B cell (primary cell): Measurements from ENCODE around the gene HMGCS1. TPM values are rescaled to one million over a fixed set of nuclear protein-coding genes. Genes with fewer than 3 reads are reported as not detected.

Experiments
- ATAC-seq: fragments of 200-7000 bp; cut with Tn5 transposase; one replicate; pipeline ENCODE4 v1.10.0; 2021; ENCODE audit warnings: low read depth, mild to moderate bottlenecking, moderate number of reproducible peaks, moderate library complexity
- CTCF ChIA-PET: fragments of 350-600 bp; sonication (Branson Sonifier 250); formaldehyde crosslinking; loops from one replicate; lab custom pipeline; 2021; ENCODE audit warnings: antibody characterized with exemption, inconsistent platforms; lab: Charles Lee
- POLR2A ChIA-PET: fragments of 350-600 bp; sonication (Branson Sonifier 250); formaldehyde crosslinking; loops from one replicate; lab custom pipeline; 2021; ENCODE audit warnings: antibody characterized with exemption; lab: Charles Lee
- DNase-seq: peaks from one replicate; pipeline ENCODE4 v3.0.0; 2013
- H2AFZ ChIP-seq: 2 replicates; pipeline ENCODE4 v1.6.1; 2012; ENCODE audit warnings: mild to moderate bottlenecking, low read depth, low read length; ENCODE audit not compliant: insufficient read depth, poor library complexity, severe bottlenecking
- H3K27ac ChIP-seq, 2 donors: 1 replicate in 1 of 2; 2 replicates in 1 of 2; pipeline ENCODE4 v1.5.1; 2012 to 2013; ENCODE audit warnings: low read length in 2 of 2, mild to moderate bottlenecking in 2 of 2, moderate library complexity in 1 of 2
- H3K27me3 ChIP-seq, 4 experiments: fragments of 200-600 bp in 1 of 4; sonication (generic) in 1 of 4; replicated peaks in 1 of 4; 1 replicate in 2 of 4; 2 replicates in 2 of 4; pipeline versions ENCODE4 v1.6.1 to v1.7.0; 2013 to 2016; ENCODE audit warnings: low read length in 3 of 4, mild to moderate bottlenecking in 2 of 4, mixed read lengths in 1 of 4, moderate library complexity in 1 of 4; ENCODE audit not compliant: insufficient read depth in 4 of 4, control insufficient read depth in 3 of 4; ENCODE audit errors: control extremely low read depth in 1 of 4
- H3K36me3 ChIP-seq, 2 experiments: replicated peaks in 1 of 2; 1 replicate in 1 of 2; 2 replicates in 1 of 2; pipeline versions ENCODE4 v1.6.1 to v1.7.1; 2013; ENCODE audit warnings: low read length in 1 of 2; ENCODE audit not compliant: insufficient read depth in 2 of 2, control insufficient read depth in 1 of 2; ENCODE audit errors: control extremely low read depth in 1 of 2, extremely low read depth in 1 of 2
- H3K4me1 ChIP-seq, 2 donors: fragments of 200-600 bp in 1 of 2; sonication (generic) in 1 of 2; 1 replicate in 1 of 2; 2 replicates in 1 of 2; pipeline versions ENCODE4 v1.5.1 to v1.6.1; 2013 to 2017; ENCODE audit warnings: low read length in 2 of 2; ENCODE audit not compliant: control insufficient read depth in 2 of 2, insufficient read depth in 2 of 2
- H3K4me2 ChIP-seq: replicated peaks from 2 replicates; pipeline ENCODE3; 2012; ENCODE audit warnings: mild to moderate bottlenecking, low read depth, low read length; ENCODE audit not compliant: poor library complexity, severe bottlenecking
- H3K4me3 ChIP-seq, 5 experiments: fragments of 200-600 bp in 1 of 5; sonication (generic) in 1 of 5; 1 replicate in 3 of 5; 2 replicates in 2 of 5; pipeline versions ENCODE4 v1.5.1 to v1.7.0; 2011 to 2016; ENCODE audit warnings: low read length in 4 of 5, mild to moderate bottlenecking in 4 of 5, low read depth in 2 of 5, control low read depth in 1 of 5, moderate library complexity in 1 of 5; ENCODE audit not compliant: insufficient read depth in 1 of 5; ENCODE audit errors: control extremely low read depth in 1 of 5, extremely low read depth in 1 of 5
- H3K79me2 ChIP-seq: fragments of 200-600 bp; sonication (generic); one replicate; pipeline ENCODE4 v1.6.0; 2016; ENCODE audit warnings: low read length; ENCODE audit not compliant: control insufficient read depth, insufficient read depth
- H3K9ac ChIP-seq: fragments of 200-600 bp; sonication (generic); 2 replicates; pipeline ENCODE4 v1.6.1; 2017; ENCODE audit warnings: mild to moderate bottlenecking, low read length, moderate library complexity
- H3K9me3 ChIP-seq, 3 donors: one replicate each; pipeline versions ENCODE4 v1.6.1 to v1.7.1; 2013; ENCODE audit warnings: low read length in 2 of 3; ENCODE audit not compliant: control insufficient read depth in 2 of 3, insufficient read depth in 1 of 3; ENCODE audit errors: control extremely low read depth in 1 of 3
- H4K20me1 ChIP-seq: 2 replicates; pipeline ENCODE4 v1.6.0; 2012; ENCODE audit warnings: mild to moderate bottlenecking, low read length; ENCODE audit not compliant: insufficient read depth, control insufficient read depth, poor library complexity, severe bottlenecking
- H3K27ac Mint-ChIP-seq: one replicate; pipeline ENCODE4 v1.8.0; 2021; ENCODE audit warnings: mixed read lengths
- H3K27me3 Mint-ChIP-seq: one replicate; pipeline ENCODE4 v1.8.0; 2021; ENCODE audit warnings: mixed read lengths
- H3K4me1 Mint-ChIP-seq: one replicate; pipeline ENCODE4 v1.8.0; 2021; ENCODE audit warnings: mixed read lengths
- H3K4me3 Mint-ChIP-seq: one replicate; pipeline ENCODE4 v1.8.0; 2021; ENCODE audit warnings: mixed read lengths
- H3K9me3 Mint-ChIP-seq: one replicate; pipeline ENCODE4 v1.8.0; 2022; ENCODE audit warnings: mixed read lengths; ENCODE audit not compliant: insufficient read depth
- CTCF ChIP-seq: fragments of 200-600 bp; IDR thresholded peaks from one replicate; pipeline ENCODE4 v1.8.0; 2022; ENCODE audit warnings: antibody characterized with exemption, mild to moderate bottlenecking
- EZH2 ChIP-seq: IDR thresholded peaks from 2 replicates; pipeline ENCODE4 v1.6.1; 2012; ENCODE audit warnings: borderline replicate concordance, low read depth, mild to moderate bottlenecking, moderate library complexity, low read length; ENCODE audit not compliant: insufficient read depth, poor library complexity, severe bottlenecking
- whole genome bisulfite sequencing: methylation state at CpG from one replicate; pipeline ENCODE4 v1.1.5; 2013; ENCODE audit warnings: missing lambda C conversion rate; ENCODE audit not compliant: insufficient coverage; 5-methylcytosine and 5-hydroxymethylcytosine counted together
- intact Hi-C: fragments of 100-400 bp; cut with micrococcal nuclease; formaldehyde crosslinking; loops from one replicate; pipeline ENCODE4 v1.10.0; 2022
- polyA plus RNA-seq: library from polyadenylated mRNA; depleted of rRNA; stranded (reverse); fragments of >200 nt; gene quantifications from 2 replicates; pipeline ENCODE4 v1.2.3, GENCODE V29; 2012
- total RNA-seq, 2 donors: library from RNA; stranded (reverse); fragments of 120-200 nt in 1 of 2; gene quantifications; 1 replicate in 1 of 2; 2 replicates in 1 of 2; pipeline versions ENCODE4 v1.2.3 to v1.2.4, GENCODE V29; 2013 to 2022

The HMGCS1 gene
- total and polyA plus RNA-seq, 2 donors (not counting 1 experiment from before 2014, with no cell fraction given), result 16.3 to 68.7 TPM

- Histone ChIP-seq H4K20me1 (no peaks in the 10 kb centered on the region), H2AFZ (no peak overlapping the region), H3K27me3 (no peaks in the 10 kb centered on the region), H3K36me3 (no peaks in the 10 kb centered on the region), H3K79me2 (no peaks in the 10 kb centered on the region), H3K9me3 (no peaks in the 10 kb centered on the region), H3K4me3 (no peak overlapping the region), H3K4me1 (no peaks in the 10 kb centered on the region), H3K9ac (no peak overlapping the region), H3K4me2 (no peak overlapping the region), H3K27ac (no peak overlapping the region)
- Mint-ChIP-seq H3K4me3 (no peak overlapping the region), H3K27ac (no peak overlapping the region), H3K27me3 (peaks cover 32% of the 10 kb centered on the region), H3K4me1 (no peaks in the 10 kb centered on the region), H3K9me3 (no peaks in the 10 kb centered on the region)
- CTCF ChIA-PET, result no interaction called here
- POLR2A ChIA-PET, result no interaction called here
- intact Hi-C loops, result no loop called here
- WGBS, result 91% methylated on average over 3 of the region's 4 CpGs
- ATAC-seq (no peak), DNase-seq (no peak)
- TF ChIP-seq EZH2 (no peak), CTCF (no peak)
Observed at GRCh38 chr5:43275391-43275790, 37.8 kb downstream of the HMGCS1 start.

GRCh38 chr5:43274435-43275114, 38.6 kb downstream of the HMGCS1 start:
- Histone ChIP-seq H3K9me3 (peaks cover 0 to under 1% (median 0%) of the 10 kb centered on the region in 3 donors), H2AFZ (no peak overlapping the region), H4K20me1 (no peaks in the 10 kb centered on the region), H3K9ac (no peak overlapping the region), H3K27me3 (no peaks in the 10 kb centered on the region), H3K4me1 (no peaks in the 10 kb centered on the region), H3K4me3 (no peak overlapping the region), H3K4me2 (no peak overlapping the region), H3K36me3 (no peaks in the 10 kb centered on the region), H3K79me2 (no peaks in the 10 kb centered on the region), H3K27ac (no peak overlapping the region)
- no peaks in the 10 kb centered on the region for H3K4me1 Mint-ChIP-seq
- WGBS, result 43% methylated on average over 4 of the region's 7 CpGs
- no peaks in the 10 kb centered on the region for H3K9me3 Mint-ChIP-seq
- TF ChIP-seq CTCF (no peak), EZH2 (no peak)
- CTCF ChIA-PET, result interaction anchor here (0.6 kb wide), 1 partner anchor 51 kb away, joined by 3 read pairs; no protein-coding TSS in a partner anchor
- ATAC-seq (no peak), DNase-seq (no peak)
- intact Hi-C loops, result no loop called here
- no peak overlapping the region for H3K27ac Mint-ChIP-seq
- POLR2A ChIA-PET, result no interaction called here
- H3K27me3 Mint-ChIP-seq, result peaks cover 38% of the 10 kb centered on the region
- H3K4me3 Mint-ChIP-seq, result no peak overlapping the region
